Left forelimb (tissue), 1 donor: Measurements from ENCODE around the gene RHOT2.

Experiments
- DNase-seq: peaks from one replicate; pipeline ENCODE4 v3.0.0-alpha.2; 2018; ENCODE audit warnings: low spot score

RHOT2 gene

GRCh38 chr16:670485-671352, 2.8 kb downstream of the RHOT2 start:
- DNase-seq, result no peak

GRCh38 chr16:671353-672131, 3.6 kb downstream of the RHOT2 start:
- no peak for DNase-seq

GRCh38 chr16:672371-672770, 4.4 kb downstream of the RHOT2 start:
- DNase-seq, result no peak

- DNase-seq, result no peak
Measured at GRCh38 chr16:672851-673250, 4.9 kb downstream of the RHOT2 start.

GRCh38 chr16:673399-673991, 5.6 kb downstream of the RHOT2 start:
- no peak for DNase-seq

- DNase-seq, result no peak
Measured at GRCh38 chr16:674214-674881, 6.4 kb downstream of the RHOT2 start.

GRCh38 chr16:674968-675883, 7.3 kb downstream of the RHOT2 start, which contains the start of gene RHBDL1:
RHBDL1 (plus strand) TSS chr16:675671; CDS start chr16:675791, 120 bp downstream.
- no peak for DNase-seq

- no peak for DNase-seq
Measured at GRCh38 chr16:675884-676564, 8.1 kb downstream of the RHOT2 start.

- no peak for DNase-seq
Measured at GRCh38 chr16:676565-676902, 8.6 kb downstream of the RHOT2 start.

- no peak for DNase-seq
Measured at GRCh38 chr16:676913-677312, 9.0 kb downstream of the RHOT2 start.

- no peak for DNase-seq
Measured at GRCh38 chr16:677316-678190, 9.6 kb downstream of the RHOT2 start.

GRCh38 chr16:678209-678857, 10.4 kb downstream of the RHOT2 start:
- DNase-seq, result no peak

- no peak for DNase-seq
Measured at GRCh38 chr16:678858-679813, 11.2 kb downstream of the RHOT2 start.

GRCh38 chr16:679814-680624, 12.1 kb downstream of the RHOT2 start, which contains the start of gene STUB1:
STUB1 (plus strand) TSS chr16:680410; CDS start chr16:680526, 116 bp downstream.
- peak; percentile 96 for DNase-seq

GRCh38 chr16:680625-680945, 12.7 kb downstream of the RHOT2 start:
- no peak for DNase-seq

GRCh38 chr16:680967-681745, 13.2 kb downstream of the RHOT2 start:
- DNase-seq, result no peak
